NCI-H69 (cell line): ENCODE measurements around the gene ASPRV1.

Experiments used
- DNase-seq: peaks from one replicate; lab custom pipeline; 2025; lab: John Stamatoyannopoulos, UW

The ASPRV1 gene

DNA sequence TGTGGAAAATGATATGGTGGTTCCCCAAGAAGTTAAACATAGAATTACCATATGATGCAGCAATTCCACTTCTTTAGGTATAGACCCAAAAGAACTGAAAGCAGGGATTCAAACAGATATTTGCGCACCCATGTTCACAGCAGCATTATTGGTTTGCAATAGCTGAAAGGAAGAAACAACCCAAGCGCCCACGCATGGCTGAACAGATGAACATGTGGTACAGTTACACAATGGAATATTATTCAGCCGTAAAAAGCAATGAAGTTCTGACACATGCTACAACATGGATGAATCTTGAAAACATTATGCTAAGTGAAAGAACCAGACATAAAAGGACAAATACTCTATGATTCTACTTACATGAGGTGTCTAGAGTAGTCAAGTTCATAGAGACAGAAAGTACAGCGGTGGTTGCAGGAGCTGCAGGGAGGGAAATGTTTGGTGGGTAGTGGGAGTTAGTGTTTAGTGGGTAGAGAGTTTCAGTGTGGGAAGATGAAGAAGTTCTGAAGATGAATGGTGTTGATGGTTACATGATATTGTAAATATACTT, 26.7 kb upstream of the ASPRV1 start:
- DNase-seq = no peak

DNA sequence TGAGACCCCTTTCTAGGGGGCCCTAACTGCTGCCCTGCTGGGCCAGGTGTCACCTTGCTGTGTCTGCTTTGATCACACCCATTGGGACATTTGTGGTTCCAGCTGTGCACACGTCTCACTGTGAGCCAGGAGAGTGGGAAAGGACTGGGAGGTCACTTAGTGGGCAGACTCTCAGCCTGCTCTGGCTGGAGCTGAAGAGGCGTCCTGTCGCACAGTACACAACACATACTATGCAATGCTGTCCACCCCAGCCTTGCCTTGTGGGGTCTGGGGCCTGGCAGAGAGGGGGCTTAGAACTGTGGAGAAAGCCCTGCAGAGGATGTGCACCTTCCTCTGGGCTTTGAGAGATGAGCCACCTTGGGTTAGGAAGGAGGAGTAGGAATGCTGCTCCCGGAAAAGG, 25.3 kb upstream of the ASPRV1 start:
- DNase-seq = no peak

DNA sequence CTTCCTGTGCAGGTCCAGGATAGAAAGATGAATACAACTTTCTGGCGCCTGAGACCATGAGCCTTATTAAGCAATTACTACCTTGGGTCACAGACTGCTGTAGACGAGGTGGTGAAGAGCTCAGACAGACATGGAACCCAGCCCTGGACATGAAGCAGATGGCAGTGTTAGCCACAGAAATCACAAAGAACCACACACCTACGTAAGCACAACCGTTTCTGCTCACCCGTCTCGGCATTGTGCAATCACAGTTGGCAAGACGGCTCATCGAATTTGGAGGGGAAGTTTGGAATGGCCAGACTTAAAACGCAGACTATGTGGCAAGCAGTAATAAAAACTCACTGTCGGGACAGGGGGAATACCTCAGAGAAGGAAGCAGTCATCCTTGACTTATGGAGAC, 24.3 kb upstream of the ASPRV1 start:
- no peak for DNase-seq

DNA sequence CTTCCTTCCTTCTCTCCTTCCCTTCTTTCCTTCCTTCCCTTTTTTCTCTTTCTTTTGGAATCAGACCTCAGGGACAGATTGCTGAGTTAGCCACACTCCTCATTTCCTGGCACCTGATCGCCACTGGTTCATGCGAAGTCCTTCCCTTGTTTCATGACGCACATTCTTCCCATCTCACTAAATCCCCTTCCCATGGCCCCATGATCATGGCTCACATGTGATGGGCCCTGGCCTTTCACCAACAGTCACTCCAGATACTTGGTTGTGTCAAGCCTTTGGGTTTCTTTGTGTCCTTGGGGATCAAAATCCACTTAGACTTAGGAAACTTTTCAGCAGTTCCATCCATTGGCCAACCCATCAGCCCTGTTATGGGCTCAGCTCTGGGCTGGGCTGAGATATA, 23.8 kb upstream of the ASPRV1 start:
- no peak for DNase-seq

DNA sequence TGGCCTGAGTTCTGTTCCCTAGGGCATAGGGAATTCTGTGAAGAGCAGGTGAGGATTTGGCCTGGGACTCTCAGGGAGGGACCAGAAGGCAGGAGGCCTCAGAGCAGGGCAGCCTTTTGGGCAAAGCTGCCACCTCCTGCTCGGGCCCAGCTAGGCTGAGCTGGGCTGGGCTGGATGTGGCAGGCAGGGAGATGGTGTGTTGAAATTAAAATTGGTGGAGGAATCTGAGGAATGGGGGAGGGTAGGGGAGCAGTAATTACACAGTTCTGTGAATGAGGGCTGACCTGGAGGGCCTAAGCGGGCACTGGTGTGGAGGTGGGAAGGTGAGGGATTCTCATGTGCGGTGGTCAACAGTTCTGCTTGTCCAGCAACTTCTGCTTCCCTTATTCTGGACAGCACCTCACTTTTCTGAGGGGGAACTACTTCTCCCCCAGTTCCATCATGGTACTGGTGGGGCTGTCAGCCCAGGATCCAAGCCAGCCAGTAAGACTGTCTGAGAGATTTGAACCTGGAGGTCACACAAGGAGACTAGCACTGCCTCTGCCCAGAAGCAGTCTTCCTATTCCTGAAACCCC, 22.0 kb upstream of the ASPRV1 start:
- no peak for DNase-seq

DNA sequence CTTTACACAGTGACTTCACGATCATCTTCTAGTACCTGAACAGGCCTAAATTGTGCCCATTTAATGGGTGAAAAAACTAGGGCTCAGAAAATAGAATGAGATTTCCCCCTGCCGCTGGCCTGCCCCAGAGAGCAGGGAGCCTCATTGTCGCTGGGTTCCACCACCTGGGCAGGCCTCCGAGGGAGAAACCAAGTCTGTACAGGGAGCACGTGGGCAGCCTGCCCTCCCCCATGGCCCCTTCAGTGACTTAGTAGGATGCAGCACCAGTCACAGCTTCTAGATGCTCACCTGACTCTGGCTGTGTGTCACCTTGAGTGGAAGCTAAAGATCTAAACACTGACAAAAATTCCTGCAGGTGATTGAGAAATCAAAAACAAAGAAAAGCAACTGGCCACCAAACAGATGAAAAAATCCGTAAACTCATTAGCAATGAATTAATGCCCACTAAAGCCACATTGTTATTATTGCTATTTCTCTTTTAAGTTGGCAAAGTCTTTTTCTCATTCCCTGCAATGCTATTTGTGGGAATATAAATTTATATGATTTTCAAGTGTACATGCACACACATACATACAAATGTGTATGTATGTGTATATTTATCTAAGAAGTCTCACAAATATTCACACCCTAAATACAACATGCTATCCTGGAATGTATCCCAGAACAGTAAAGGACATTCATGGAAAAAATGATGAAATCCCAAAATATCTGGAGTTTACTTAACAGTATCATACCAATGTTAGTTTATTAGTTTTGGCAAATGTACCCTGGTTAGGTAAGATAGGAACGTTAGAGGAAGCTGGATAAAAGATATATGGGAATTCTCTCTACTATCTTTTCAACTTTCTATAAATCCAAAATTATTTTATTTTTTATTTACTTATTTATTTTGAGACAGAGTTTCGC, 18.7 kb upstream of the ASPRV1 start:
- no peak for DNase-seq

DNA sequence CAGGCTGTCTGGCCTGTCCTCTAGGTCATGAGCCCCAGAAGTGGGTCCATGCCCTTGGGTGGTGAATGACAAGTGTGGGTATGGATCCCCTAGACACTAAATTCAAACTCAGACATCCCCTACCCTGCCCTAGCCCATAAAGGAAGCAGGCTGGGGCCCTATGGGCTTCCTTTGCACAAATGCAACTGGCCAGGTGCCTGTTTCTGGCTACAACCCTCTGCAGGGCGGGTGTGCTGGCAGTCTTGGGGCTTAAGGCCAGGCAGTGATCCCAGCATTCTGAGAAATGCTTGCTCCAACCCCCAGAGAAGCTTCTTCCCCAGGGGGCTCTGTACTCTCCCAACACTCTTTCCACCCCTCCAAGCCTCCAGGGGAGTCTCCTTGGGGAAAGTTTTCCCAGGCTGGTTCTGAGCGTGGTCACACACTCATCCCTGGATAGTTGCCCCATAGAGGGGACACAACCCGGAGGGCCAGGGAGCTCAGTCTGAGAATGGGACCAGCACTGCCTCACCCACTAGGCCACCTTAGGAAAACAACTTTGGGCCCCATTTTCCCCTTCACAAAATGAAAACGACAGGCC, 16.6 kb upstream of the ASPRV1 start:
- DNase-seq = no peak

DNA sequence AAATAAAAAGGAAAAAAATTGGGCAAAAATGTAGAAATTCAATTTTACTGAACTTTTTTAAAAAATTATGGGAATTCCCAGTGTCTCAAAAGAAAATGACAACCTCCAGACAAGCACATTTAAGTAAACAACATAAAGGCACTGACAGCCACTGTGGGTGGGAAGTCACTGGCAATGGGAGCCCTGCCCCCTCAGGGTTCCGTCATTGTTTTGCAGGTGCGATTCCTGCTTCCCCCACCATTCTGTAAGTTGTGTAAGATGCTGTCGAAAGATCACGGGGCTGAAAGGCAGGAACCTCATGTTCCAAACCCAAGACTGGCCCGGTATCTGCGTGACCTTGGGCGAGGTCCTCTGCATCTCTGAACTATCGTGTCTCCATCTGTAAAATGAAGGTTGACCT, 15.8 kb upstream of the ASPRV1 start:
- no peak for DNase-seq

DNA sequence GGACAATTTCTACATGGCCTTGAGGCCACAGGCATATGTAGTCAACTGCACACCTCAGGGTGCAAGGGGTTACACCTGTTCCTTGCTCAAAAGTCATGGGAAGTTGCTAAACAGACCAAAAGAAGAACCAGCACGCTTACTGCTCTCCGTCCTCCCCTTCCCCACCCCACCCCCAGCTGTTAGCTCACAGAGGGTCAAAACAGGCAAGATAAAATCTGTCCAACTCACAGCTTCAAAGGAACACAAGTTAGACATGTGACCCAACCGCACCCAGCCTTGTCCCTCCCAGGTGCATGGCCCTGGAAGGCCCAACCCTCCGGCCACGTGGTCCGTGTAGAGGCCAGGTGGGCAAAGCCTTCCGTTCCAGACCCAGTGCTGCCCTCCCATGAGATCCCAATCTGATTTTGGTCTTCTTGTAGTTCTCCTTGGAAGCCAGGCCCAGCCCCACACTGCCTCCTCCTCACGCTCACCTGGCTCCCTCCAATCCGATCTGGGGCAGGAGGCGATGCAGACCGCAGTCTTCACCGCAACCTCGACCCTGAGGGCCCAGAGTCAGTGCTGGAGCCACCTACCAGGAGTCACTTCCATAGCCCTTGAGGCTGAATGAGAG, 14.5 kb upstream of the ASPRV1 start:
- DNase-seq = no peak

DNA sequence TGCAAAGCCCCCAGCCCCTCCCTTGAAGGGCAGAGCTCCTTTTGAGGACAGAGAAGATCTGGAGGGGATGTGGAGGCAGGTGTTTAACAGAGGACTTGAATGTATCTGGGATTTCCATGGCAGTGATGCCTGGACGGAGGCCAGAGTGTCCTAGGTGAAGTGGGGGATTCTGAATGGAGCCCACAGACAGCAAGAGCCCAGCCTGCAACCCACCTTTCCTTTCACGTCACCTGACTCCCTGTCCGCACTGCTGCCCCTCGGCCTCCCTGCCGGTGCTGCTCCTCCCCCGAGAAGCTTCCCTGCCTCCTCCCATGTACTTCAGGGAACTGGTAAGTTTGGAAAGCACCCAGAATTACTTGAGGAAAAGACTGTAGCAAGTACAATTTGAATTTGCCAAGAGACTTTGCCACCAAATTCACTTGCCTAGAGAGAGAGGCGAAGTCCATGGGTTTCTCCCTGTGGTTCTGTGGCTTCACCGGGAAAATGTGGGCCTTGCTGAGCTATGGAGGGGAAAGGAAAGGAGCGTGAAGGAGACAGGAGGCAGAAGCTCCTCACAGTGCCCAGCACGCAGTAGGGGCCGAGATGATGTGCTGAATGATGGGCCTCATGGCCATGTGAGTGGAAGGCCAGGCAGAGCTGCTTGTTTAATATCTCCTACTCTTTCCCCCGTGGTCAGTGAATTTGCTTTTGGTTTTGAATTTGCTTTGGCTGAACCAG, 13.9 kb upstream of the ASPRV1 start:
- DNase-seq = no peak

DNA sequence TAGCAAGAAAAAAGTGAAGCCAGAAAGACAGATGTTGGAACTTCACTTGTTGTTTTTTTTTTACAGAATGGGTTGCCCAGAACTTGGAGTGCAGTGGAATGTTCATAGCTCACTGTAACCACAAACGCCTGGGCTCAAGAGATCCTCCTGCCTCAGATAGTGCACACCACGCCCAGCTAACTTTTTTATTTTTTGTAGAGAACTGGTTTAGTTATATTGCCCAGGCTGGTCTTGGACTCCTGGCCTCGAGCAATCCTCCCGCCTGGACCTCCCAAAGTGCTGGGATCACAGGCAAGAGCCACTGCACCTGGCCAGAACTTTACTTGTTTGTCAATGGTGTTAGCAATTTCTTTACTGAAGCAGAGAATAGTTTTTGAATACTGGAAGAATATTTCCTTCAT, 11.9 kb upstream of the ASPRV1 start:
- no peak for DNase-seq

DNA sequence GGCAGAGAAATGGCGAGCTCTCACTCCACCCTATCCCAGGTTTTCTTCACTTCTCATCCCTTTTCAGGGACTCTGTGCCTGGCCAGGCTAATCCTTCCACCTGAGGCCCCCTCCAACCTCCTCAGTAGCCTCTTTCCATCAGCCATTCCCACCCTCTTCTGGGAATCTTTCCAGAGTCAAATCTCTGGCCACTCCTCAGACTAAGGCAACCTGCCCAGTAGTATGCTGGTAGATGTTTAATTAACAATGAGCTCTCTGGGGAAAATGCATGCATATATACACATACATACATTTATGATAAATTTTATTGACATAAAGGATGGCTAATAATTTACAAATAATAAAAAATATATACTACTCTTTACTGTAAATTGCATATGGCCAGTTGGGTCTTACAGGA, 11.4 kb upstream of the ASPRV1 start:
- no peak for DNase-seq

DNA sequence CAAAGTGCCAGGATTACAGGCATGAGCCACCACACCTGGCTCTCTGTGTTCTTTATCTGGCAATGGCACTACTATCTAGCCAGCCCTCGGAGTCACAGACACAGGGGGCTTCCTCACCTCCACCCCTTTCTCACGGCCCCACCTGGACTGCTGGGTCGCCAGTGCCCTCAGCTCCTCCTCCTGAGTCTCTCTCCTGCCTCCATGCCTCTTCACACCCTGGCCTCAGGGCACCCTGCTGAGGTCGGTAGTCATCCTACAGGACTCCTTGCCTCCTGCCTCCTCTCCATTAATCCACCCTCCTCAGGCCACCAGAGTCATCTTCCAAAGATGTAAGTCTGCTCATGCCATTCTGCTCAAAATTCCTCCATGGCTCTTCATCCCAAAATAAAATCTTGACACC, 8.6 kb upstream of the ASPRV1 start:
- no peak for DNase-seq

DNA sequence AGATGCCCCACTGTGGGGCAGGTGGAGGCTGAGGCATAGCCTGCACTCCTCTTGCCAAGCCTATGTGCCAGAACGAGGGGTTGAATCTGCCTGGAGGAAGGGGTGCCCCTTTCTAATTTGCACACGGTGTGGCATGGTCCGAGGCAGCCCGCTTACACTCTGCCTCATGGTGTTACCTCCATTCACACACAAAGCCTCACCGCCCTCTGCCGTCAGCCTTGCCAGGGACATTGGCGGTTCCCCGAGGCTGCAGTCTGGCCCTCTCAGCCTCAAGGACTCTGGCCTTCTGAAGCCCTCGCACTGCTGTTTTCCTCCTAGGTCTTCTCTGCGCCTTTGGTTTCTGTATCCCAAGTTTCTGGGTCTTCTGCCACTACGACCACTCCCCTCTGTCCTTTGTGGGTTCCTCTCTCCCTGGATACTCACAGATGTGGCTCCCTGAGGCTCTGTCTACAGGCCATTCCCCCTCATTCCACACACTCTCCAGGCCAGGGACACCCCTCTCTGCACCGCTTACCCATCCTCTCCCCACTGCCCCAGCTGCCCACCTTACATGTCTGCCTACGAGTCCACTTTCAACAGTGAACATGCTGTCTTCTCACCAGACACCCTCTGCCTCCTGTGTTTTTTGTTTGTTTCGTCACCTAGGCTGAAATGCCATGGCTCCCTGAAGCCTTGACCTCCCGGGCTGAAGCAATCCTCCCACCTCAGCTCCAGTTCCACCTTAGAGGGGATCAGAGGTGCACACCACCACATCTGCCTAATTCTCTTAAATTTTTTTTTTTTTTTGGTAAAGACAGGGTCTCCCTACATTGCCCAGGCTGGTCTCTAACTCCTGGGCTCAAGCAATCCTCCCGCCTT, 7.9 kb upstream of the ASPRV1 start:
- no peak for DNase-seq

DNA sequence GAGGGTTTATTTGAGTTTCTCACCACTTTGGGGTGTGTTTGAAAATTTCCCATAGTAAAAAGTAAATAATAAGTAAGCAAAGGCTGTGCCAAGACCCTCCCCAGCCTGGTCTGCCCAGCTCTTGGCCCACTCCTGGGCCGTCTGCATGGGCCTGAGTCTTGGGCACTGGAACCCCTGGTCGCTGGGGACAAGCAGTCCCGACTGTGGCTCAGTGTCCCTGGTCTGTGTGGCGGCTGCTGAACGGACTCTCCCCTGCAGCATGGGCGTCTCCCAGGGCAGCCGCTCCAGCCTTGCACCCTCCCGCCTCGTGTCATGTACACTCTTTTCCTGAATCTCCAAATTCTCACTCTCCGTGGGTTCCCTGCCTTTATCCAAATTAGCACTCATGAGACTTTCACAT, 7.2 kb upstream of the ASPRV1 start:
- DNase-seq = no peak

DNA sequence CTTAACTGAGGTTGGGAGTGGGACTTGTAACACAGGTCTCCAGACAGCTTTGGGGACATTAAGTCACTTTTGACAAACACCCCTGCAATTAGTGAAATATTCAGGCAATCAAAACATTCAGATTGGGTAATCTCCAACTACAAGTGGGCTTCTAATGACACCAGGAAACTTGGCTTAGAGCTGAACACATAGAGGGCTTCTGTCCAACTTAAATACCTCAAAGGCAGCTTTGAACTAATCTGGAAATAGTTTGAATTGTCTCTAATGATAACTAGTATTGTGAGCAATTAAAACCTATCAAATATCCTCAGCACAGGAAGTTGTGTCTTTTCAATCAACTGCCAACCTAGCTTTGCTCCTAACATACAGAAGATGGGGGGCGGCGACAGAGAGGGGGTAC, 5.1 kb upstream of the ASPRV1 start:
- DNase-seq = no peak

DNA sequence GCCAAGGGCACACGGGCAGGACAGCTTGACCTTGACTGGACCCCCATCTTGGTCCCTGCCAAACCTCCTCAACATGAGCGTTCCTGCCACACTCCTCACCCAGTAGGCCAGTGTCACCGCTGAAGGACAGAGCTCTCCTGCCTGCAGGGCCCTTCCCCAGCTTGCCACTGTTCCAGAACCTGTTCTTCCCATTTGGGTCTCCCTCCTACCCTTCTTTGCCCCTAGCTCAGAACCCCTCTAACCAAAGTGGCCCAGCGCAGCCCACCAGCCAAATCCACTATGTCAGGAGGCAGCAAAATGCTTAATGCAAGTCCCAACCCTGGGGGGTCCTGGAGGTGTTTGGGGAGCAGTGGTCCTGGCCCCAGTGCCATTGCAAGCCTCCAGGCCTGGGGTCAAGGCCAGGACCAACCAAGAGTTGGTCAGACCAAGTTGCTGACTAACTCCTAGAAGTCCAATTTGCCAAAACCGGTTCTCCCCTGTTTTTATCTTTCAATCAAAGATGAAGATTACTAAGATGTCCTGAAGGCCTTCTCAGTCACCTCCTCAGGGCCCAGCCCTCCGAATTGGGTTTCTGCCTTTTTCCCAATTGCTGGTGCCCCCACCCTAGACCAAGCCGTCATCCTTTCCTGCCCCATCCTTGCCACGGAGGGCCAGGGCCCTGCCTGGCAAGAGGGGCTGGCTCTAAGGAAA, 4.5 kb upstream of the ASPRV1 start:
- DNase-seq = no peak

DNA sequence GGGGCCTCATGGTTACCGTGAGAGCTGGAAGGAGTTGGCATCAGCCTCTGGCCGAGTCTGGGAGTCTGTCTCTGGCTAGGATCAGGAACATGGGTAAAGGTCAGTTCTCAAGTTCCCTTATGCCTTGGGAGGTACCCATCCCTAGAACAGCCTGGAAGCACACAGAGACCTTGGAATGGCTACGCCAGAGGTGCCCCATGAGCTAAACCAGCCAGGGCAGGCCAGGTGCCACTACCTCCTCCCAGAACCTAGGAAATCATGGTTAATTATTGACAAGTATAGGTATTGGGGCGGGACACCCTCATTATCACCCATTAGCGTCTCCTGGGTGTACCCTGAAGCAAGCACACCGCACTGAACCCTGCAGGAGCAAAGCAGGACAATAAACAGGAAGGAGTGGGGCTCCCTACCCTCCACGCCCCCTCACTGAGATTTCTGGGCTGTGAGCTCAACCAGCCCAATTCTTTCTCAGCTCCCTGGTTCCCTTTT, 3.0 kb upstream of the ASPRV1 start:
- DNase-seq = no peak

DNA sequence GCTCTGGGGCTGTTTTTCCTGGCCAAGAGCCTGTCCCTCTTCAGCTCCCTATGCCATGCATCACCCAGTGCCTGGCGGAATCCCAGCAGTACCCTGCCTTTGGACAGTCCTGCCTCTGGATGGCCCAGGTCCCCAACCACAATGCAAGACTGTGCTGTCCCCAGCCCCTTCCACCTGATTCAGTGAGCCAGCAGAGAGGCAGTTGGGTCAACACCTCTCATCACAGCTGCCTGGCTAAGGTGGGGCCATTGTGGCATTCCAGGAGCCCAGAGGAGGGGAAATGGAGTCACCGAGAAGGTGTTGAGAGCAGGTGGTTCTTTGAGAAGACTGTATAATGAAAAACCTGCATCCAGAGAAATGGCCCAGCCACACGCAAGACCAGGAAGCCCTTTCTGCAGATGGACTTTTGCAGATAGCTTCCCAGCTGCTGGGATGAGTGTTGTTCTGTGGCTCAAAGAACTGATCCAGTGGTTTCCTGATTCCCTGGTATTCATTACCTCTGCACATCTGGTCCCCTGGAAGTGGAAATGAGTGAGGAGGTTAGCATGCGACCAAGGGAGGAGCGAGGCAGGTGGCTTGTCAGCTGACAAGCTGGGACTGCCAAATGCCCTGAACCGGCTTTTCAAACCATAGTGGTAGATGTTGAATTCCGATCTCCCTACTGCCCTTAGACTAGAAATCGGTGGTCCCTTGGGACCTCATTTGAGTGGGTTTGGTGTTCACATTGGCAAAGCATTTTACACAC, 1.7 kb upstream of the ASPRV1 start:
- DNase-seq = no peak

DNA sequence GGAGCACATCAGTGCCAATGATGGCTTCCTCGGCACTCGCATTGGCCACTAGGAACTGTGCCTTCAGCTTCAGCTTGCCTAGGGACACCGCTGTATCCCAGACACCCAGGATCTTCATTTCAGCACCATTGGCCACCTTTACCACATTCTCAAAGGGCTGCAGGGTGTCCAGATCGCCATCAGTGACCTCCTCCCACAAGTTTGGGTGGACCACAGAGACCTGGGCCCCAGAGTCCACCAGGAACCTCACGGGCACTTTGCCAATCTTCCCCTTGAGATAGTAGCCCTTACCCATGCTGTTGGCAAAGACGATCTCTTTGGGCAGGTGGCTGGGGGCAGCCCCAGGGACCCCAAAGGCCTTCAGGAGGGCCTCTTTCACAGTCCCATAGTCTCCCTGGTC, 610 bp downstream of the ASPRV1 start:
- no peak for DNase-seq
